ENCODE data around the gene EEIG1. TPM values are rescaled to one million over a fixed set of nuclear protein-coding genes. Genes with fewer than 3 reads are reported as not detected.

EEIG1 gene
- total RNA-seq, 3 donors from 2014 or later = 7.7 to 32.1 (median 19.7) TPM

- Histone ChIP-seq H3K9me3 (no peaks in the 10 kb centered on the region), H3K27ac (no peak overlapping the region), H3K4me1 (peaks cover 24 to 29% of the 10 kb centered on the region in 2 donors), H3K27me3 (no peaks in the 10 kb centered on the region), H3K36me3 (no peaks in the 10 kb centered on the region), H3K4me3 (no peak overlapping the region)
- DNase-seq (ENCODE audit: low spot score in 2 of 2) = no peak
- intact Hi-C loops (cut with DNase I; ENCODE audit: low total_unique reads) = no loop called here
- no peak for TF ChIP-seq POLR2AphosphoS5 (IDR thresholded peaks at IDR 0.05)
- TF ChIP-seq CTCF (IDR thresholded peaks at IDR 0.05) = no peak
- TF ChIP-seq POLR2A (IDR thresholded peaks at IDR 0.05) = no peak
Measured at GRCh38 chr9:127934248-127934647, 46.5 kb downstream of the EEIG1 start.

GRCh38 chr9:127931092-127931881 is 49.5 kb downstream of the EEIG1 start:
- Histone ChIP-seq H3K27ac (peak overlapping the region; percentile 0 to 54), H3K4me3 (peak overlapping the region; percentile 30 to 79 (median 58)), H3K4me1 (peaks cover 10% of the 10 kb centered on the region in 2 donors), H3K36me3 (no peaks in the 10 kb centered on the region), H3K9me3 (no peaks in the 10 kb centered on the region), H3K27me3 (no peaks in the 10 kb centered on the region)
- intact Hi-C loops (cut with DNase I; ENCODE audit: low total_unique reads) = no loop called here
- DNase-seq (ENCODE audit: low spot score in 2 of 2) = no peak
- TF ChIP-seq POLR2A (IDR thresholded peaks at IDR 0.05) (no peak), CTCF (IDR thresholded peaks at IDR 0.05) (no peak), POLR2AphosphoS5 (IDR thresholded peaks at IDR 0.05) (no peak)

Other genes with a start within 250 kb of the EEIG1 start
- gene TOR2A, start 245.7 kb downstream of the EEIG1 start, total RNA-seq = 10 to 100 TPM in 1 of 3 donors, 1 to 10 TPM in 2; 9.5 to 16.7 (median 9.6) TPM
- gene SH2D3C, start 202.3 kb downstream of the EEIG1 start, total RNA-seq = 10 to 100 TPM in 1 of 3 donors, 1 to 10 TPM in 2; 6.0 to 15.4 (median 6.9) TPM
- gene CDK9, start 195.0 kb downstream of the EEIG1 start, total RNA-seq = 10 to 100 TPM; 60.0 to 70.4 (median 63.9) TPM
- 100 to 1,000 TPM in 1 of 3 donors, 10 to 100 TPM in 2; 56.3 to 108 (median 78.6) TPM for gene FPGS, start 178.1 kb downstream of the EEIG1 start, total RNA-seq
- 10 to 100 TPM; 21.5 to 50.8 (median 30.9) TPM for gene ENG, start 126.3 kb downstream of the EEIG1 start, total RNA-seq
- 10 to 100 TPM; 23.5 to 30.2 (median 23.6) TPM for gene AK1, start 103.3 kb downstream of the EEIG1 start, total RNA-seq
- gene ST6GALNAC6, start 81.4 kb downstream of the EEIG1 start, total RNA-seq = 100 to 1,000 TPM in 2 of 3 donors, 10 to 100 TPM in 1; 61.5 to 175 (median 103) TPM
- 10 to 100 TPM; 17.6 to 44.6 (median 24.0) TPM for gene ST6GALNAC4, start 63.9 kb downstream of the EEIG1 start, total RNA-seq
- gene PIP5KL1, start 50.2 kb downstream of the EEIG1 start, total RNA-seq = 10 to 100 TPM in 1 of 3 donors, 1 to 10 TPM in 2; 2.2 to 10.1 (median 5.2) TPM
- 10 to 100 TPM; 10.6 to 17.4 (median 17.1) TPM for gene DPM2, start 43.1 kb downstream of the EEIG1 start, total RNA-seq
- 10 to 100 TPM in 2 of 3 donors, 1 to 10 TPM in 1; 8.8 to 13.1 (median 11.9) TPM for gene NAIF1, start 86.3 kb upstream of the EEIG1 start, total RNA-seq
- 10 to 100 TPM; 27.2 to 43.9 (median 33.1) TPM for gene SLC25A25, start 87.2 kb upstream of the EEIG1 start, total RNA-seq
- 10 to 100 TPM; 35.7 to 86.9 (median 55.0) TPM for gene PTGES2, start 146.7 kb upstream of the EEIG1 start, total RNA-seq
- gene LCN2, start 168.5 kb upstream of the EEIG1 start, total RNA-seq = 10 to 100 TPM in 2 of 3 donors, not detected in 1; 38.5 to 42.3 TPM
- gene BBLN, start 179.3 kb upstream of the EEIG1 start, total RNA-seq = 100 to 1,000 TPM; 144 to 232 (median 152) TPM
- 10 to 100 TPM; 54.1 to 71.8 (median 58.4) TPM for gene CIZ1, start 210.6 kb upstream of the EEIG1 start, total RNA-seq
- 10 to 100 TPM; 11.3 to 36.0 (median 12.5) TPM for gene DNM1, start 222.4 kb upstream of the EEIG1 start, total RNA-seq